Germinal center (tissue), 1 donor: Measurements from ENCODE around the gene TUBA8.
"Not testable (repeated sequence)": the region's sequence is repeated elsewhere in the genome, so short reads cannot be mapped to it uniquely, and the experiment has no call there.

ENCODE experiments used
- DNase-seq: peaks from one replicate; pipeline ENCODE4 v3.0.0; 2012; ENCODE audit warnings: mixed read lengths, low spot score

The TUBA8 gene

DNA sequence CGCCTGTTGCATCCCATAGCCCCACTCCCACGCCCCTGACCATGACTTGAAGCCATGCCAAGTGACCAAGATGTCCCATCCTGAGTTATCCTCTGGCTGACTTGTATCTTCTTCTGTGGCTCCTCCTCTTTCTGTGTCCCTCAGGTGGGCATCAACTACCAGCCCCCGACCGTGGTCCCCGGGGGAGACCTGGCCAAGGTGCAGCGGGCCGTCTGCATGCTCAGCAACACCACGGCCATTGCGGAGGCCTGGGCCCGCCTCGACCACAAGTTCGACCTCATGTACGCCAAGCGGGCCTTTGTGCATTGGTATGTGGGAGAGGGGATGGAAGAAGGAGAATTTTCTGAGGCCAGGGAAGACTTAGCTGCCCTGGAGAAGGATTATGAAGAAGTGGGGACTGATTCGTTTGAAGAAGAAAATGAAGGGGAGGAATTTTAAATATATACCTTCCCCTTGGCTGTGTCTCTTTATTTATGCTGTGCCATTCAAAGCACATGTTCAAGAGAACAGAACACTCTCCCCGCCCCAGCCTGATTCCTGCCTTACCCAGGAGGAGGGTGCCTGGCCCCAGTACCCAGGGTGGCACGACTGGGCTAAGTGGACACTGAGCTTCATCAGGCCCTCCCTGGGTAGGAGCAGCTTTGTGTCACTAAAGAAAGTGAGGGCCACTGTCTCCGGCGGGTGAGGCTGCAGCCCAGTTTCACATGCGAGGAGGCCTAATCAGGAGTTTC, 20.3 kb downstream of the TUBA8 start:
- DNase-seq, result no peak

DNA sequence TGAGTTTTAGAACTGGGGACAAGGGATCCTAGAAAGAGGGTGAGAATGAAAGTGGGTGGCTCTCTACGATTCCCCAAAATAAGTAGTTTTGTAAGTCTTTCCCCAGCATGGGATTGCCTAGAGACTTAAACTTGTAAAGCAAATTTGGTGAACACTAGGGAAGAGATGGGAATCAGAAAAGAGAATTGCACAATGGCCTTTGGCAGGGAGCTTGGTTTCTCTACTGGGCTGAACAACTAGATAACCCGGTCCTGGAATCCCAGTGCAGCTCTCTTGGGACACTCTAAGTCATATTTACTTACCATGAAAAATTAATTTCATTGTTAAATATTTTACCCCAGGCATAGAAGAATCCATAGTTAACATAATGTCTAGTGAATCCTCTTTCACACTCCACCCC, 22.8 kb downstream of the TUBA8 start:
- DNase-seq, result no peak

DNA sequence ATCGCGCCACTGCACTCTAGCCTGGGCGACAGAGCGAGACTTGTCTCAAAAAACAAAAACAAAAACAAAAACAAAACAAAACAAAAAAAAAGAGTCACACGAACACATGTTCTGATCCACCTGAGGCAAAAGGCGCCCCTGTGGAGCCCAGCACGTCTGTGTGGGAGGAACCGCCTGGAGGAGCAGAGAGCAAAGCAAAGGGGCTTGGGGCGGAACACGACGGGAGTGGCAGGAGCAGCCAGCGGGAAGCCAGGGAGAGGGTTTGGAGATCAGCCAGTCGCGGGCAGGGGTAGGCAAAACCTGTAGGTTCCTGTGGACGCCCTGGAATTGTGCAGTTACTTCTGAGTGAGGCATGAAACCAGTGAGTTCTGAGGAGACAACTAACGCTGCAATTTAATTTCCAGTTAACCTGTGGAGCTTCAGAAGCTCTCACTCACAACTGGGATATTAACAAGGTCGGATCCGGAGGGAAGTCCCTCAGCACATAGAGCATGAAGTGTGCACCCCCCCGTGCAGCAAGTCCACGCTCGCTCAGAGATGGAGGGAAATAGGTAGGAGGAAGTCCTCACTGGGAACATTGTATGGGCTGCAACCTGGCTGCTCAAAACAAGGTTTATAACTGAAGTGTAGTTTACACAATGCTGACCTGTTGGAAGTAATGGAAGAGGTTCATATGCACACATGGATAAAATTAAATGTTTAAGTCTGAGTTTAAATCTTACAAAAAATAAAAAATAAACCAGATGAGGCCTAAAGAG, 26.1 kb downstream of the TUBA8 start:
- no peak for DNase-seq

DNA sequence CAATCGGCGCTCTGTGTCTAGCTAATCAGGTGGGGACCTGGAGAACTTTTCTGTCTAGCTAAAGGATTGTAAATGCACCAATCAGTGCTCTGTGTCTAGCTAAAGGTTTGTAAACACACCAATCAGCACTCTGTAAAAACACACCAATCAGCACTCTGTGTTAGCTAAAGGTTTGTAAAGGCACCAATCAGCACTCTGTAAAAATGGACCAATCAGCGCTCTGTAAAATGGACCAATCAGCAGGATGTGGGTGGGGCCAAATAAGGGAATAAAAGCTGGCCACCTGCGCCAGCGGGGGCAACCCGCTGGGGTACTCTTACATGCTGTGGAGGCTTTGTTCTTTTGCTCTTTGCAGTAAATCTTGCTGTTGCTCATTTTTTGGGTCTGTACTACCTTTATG, 30.4 kb downstream of the TUBA8 start:
- DNase-seq, result not testable (repeated sequence)

DNA sequence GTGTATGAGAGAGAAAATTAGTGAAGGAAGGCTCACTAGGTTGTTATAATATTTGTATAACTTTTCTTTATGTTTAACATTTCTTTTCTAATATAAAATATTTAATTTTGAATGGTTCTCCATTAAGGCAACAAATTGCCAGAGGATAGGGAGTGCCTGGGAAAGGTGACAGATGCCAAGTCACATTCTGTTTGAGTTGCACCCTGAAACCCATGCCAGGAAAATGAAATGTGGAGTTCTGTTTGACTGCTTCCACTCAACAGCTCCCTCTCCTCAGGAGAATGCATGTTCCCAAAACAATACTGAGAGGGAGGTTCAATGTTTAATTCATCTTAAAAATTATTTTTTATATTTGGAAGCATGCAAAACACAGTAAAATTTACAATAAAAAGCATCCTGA, 33.5 kb downstream of the TUBA8 start:
- no peak for DNase-seq

DNA sequence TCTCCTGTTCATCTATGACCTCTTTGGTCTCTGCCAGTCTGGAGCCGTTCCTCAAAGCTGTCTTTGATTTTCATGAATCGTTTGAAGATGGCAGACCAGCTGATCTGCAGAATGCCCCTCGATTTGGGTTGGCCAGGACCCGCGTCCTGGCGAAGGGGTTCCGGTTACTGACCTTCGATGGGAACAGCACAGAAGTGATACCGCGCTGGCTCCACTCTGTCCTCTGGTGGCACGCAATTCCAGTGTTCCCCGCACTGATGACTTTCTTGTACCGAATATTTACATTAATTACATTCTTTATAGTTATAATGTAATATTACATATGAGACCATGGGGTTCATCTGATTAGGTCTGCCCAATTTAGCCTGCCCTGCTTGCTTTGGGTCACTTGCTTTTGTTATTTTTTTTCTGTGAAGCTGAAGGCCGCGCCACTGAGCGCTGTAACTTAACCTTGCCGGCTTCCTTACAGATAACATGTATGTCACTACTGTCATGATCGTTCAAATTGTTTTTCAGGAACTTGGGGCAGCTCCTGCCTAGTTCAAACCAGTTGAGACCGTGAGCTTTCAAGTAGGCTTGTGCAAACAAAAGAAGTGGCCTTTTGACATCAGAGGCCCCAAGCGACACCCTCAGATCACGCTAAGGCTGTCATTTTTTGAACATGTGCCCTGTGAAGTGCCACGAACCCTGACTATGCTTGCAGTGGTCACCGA, 35.2 kb downstream of the TUBA8 start:
- no peak for DNase-seq

DNA sequence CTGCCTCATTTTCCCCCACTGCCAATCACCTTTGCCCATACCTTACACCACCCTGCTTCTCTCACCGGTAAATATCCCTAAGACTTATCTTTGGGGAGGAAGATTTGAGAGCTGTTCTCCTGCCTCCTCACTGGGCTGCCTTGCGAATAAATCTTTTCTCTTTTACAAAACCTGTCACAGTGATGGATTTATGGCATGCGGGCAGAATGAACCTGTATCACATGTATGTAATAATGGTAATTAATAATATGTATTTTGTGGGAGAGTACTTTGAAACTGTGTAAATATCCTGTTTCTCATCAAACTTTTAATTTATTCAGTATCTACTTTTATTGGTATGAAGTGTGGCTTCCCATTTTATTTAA, 35.8 kb downstream of the TUBA8 start:
- no peak for DNase-seq

DNA sequence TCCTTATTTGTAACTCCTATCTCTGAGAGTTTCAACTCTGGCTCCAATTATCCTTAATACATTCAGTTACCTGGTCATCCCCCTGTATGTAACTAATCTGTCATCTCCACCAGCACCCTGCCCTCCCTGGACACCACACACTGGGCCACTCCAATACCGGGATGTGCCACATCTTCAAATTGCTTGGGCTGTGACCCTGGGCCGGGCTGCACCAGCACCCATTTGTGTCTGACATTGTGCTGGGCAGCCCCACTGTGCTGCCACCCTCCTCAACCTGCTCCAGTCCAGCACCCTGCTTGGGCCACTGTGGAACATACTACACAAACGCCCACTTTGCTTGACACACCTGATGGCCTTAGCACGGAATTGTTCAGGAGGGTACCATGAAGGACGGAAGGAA, 37.2 kb downstream of the TUBA8 start:
- no peak for DNase-seq

DNA sequence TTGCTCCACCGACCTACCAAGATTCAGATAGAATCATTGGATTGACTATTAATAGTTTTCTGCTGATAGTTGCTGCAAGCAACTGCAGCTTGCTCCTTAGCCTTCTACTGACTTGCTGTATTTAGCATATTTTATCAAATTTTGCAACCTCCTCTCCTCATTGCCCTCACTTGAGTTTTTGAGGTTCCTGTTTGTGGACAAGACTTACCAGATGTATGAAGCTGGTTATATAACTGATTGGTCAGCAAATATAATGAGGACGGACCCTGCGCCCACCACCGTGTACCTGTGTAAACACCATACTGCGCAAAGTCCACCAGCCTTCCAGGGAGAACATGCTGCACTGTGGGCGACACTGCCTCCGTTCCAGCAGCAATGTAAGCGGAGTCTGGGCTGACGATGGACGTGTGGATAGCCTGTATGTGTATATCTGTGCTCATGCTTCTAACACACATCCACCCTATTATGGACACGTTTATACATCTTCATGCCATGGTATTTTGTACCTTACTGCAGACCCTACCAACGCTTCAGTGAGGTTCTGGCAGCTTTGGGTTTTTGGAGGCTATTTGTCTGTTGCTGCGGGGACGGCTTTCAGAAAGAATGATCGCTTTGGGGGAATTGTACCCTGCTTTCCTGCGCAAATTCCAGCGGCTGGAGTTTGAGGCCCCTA, 37.8 kb downstream of the TUBA8 start:
- no peak for DNase-seq

DNA sequence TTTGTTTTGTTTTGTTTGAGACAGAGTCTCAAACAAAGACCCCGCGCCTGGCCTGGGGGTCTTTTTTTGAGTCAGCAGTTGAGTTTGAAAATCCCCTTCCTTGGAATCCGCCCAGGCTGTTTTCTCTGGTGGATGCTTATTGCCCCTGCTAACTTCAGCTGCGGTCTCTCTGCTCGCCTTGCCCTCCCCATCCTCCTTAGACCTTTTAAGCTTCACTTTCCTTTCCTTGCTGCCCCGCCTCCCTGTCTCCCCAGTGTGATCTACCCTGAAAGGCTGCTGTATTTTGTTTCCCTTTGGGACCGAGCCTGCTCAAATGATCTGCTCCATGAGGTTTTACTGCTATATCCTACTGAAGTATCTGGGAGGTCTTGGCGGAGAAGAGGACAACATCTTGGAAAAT, 41.9 kb downstream of the TUBA8 start:
- DNase-seq, result peak; percentile 3

DNA sequence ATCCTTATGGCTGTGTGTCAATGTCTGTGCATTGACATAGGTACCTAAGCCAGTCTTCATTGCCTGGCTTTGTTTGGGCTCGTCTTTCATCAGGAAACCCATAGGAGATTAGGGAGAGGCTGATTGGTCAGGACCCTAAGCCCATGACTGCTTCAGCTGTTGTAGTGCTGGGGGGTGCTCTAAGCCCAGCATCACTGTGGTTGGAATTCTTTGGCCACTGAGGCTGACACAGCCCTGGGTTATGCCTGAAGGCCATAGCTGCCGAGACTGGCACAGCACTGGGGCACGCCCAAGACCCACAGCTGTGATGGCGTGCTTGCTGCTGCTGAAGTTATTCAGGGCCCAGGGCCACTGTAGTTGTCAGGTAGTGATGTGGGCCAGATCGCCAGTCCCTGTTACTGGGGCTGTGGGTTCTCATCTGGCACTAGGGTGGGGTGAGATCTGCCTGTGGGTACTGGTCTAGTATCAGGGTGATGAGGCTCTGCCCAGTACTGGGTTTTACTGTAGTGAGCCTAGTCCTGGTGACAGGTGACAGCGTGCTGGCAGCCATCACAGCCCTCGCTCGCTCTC, 44.3 kb downstream of the TUBA8 start:
- no peak for DNase-seq

DNA sequence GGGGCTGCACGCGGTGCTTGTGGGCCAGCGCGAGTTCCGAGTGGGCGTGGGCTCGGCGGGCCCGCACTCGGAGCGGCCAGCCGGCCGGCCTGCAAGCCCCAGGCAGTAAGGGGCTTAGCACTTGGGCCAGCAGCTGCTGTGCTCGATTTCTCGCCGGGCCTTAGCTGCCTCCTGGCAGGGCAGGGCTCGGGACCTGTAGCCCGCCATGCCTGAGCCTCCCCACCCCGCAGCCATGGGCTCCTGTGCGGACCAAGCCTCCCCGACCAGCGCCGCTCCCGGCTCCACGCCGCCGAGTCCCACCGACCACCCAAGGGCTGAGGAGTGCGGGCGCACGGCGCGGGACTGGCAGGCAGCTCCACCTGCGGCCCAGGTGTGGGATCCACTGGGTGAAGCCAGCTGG, 44.9 kb downstream of the TUBA8 start:
- DNase-seq, result not testable (repeated sequence)

DNA sequence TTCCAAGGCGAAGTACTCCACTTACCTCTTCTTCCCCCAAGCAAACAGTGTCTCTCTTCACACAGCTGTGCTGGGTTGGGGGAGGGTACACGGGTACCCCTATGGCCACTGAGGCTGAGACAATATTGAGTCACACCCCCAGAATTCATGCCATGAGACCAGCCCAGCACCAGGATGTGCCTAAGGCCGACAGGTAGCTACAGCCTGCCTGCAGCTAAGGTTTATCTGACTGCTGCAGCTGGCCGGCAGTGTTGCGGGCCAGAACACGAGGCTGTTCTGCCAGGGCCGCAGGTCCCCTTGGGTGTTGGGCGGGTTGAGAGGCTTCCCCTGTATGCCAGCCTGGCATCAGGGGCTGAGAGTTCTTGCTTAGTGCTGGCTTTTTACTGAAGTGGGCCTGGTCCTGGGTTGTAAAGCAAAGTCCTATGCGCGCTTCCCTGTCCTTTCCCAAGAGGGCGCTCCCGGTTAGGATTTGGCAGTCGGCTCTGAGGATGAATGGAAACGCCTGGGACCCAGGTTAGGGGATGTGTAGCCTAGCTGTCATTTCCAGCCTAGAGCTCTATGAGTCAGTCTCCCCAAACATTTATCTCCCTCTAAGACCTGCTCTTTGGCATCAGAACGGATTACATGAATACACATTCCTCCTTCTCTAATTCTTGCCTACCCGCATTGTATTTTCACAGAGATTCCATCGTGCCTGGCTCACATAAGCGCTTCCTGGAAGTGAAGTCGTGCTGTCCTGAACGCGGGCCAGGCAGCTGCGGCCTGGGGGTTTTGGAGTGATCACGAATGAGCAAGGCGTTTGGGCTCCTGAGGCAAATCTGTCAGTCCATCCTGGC, 46.5 kb downstream of the TUBA8 start:
- peak; percentile 26 for DNase-seq

DNA sequence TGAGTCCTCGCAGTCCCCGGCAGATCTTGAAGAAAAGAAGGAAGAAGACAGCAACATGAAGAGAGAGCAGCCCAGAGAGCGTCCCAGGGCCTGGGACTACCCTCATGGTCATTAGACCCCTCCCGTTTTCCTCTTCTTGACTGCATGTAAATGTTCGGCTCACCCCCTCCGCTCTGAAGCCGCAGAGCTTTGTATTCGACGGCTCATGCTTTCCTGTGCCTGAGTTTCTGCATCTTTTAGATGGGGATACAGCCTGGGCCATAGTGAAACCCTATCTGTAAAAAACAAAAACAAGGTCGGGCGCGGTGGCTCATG, 47.1 kb downstream of the TUBA8 start:
- DNase-seq, result no peak

DNA sequence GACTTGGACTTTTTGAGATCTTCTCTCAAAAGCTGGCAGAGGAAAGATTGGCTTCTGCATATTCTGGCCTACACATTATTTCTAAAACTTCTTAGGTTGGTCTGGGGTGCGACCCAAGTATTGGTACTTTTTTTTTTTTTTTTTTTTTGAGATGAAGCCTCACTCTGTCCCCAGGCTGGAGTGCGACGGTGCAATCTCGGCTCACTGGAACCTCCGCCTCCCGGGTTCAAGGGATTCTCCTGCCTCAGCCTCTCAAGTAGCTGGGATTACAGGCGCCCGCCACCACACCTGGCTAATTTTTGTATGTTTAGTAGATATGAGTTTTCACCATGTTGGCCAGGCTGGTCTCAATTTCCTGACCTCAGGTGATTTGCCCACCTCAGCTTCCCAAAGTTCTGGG, 50.0 kb downstream of the TUBA8 start:
- not testable (repeated sequence) for DNase-seq

DNA sequence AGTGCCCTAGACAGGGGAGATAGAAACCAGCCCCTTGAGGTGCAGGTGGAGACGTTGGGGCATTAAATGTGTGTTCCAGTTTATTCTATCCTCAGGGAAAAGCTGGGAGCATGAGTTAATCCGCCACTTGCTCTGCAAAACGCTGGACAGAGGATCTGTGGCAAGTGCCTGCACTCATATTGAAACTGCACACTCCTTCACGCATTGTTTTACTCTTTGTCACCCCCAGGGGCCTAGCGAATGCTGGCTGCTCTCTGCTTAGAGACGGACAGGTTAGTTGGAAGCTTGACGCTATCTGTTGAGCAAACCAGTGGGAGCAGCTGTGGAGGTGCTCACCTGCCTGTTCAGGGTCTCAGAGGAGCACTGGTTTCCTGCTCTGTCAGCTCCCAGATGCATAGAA, 53.2 kb downstream of the TUBA8 start:
- peak; percentile 9 for DNase-seq

DNA sequence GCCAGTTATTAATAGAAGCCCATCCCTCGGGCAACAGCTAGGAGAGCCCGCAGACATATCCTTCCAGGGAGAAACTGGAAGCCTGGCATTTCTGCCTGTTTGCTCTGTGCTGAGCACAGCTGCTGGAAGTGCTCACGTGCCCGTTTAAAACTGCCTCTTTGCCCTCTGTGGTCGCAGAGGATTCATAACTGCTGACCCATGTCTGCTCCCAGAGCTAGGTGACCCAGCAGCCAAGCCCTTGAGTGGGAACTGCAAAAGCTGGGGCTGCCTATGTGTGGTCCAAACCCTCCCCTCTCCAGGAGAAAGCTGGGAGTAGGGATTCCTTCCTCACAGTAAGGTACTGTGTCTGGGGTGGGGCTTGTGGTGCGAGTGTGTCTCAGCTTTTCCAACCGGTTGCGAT, 54.0 kb downstream of the TUBA8 start:
- DNase-seq, result not testable (repeated sequence)

DNA sequence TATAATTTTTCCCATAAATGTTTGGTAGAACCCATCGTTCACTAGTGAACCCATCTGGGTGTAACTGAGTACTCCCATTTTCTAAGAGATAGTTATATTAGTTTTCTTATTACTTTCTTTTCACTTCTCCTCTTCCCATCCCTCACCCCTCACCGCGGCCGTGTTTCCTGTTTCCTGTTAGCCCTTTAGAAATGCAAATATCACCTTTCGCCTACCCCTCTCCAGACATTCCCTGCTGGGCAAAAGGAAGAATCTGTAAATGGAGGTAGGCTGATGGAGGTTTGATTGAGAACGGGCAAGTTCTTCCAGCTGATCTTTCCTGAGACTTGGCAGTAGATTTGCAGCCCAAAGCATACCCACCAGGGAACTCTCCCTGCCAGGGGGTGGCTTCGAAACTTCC, 54.7 kb downstream of the TUBA8 start:
- not testable (repeated sequence) for DNase-seq

DNA sequence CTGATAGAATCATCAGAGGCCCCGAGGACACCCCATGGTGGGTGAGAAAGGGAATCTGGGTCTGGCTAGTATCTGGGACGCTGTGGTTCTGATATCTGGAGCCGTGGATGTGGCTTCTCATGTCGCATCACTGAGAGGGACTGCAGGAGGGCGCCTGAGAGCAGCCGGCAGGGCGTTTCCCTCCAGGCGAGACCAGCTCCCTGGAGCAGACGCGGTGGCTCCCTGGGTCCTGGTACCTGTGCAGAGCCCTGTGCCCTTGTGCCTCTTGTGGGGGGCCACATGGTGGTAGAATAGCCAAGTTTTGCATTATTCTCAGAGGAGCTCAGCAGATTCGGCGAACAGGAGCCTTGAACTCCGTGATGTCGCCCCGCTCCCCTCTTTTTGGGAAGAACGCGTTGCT, 59.7 kb downstream of the TUBA8 start:
- not testable (repeated sequence) for DNase-seq

DNA sequence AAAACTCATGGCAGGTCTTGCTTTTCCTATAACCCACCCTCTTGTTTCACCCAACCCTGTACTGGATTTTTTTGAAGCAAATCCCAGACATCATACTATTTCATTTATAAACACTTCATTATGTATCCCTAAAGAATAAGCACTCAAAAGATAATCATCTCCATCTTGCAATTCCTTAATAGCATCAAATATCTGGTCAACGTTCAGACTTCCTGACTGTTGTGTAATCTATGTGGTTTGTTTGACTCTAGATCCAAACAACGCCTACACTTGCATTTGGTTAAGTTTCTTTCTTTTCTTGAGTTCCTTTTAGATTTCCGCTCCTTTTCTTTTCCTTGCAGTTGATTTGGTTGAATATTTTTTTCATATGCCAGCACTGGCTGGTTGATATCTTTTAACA, 61.6 kb downstream of the TUBA8 start:
- not testable (repeated sequence) for DNase-seq

DNA sequence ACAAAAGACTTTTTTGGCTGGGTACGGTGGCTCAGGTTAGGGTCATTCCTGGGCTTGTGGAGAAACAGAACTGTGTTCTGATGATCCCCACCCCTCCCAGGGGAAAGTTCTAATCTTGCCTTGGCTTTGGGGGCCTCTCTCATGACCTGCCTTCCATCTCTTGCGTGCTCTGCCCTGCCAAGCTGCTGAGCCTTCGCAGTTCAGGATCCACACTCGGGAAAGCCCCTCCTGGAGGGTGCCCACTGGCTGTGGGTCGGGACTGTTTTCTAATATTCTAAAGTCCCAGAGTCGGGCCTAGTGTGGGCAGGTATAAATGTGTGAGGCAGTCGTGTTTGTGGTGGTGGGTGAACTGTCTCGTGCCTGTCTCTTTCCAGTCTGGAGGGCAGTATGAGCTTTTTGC, 62.2 kb downstream of the TUBA8 start:
- not testable (repeated sequence) for DNase-seq
